Measurements from ENCODE around the gene CDK12. TPM values are rescaled to one million over a fixed set of nuclear protein-coding genes. Genes with fewer than 3 reads are reported as not detected.

The CDK12 gene
- total and polyA plus RNA-seq, 9 of the 15 experiments (the other 6 are each of a cell fraction or from before 2014, with no cell fraction given), result 3.4 to 65.6 (median 36.8) TPM

DNA sequence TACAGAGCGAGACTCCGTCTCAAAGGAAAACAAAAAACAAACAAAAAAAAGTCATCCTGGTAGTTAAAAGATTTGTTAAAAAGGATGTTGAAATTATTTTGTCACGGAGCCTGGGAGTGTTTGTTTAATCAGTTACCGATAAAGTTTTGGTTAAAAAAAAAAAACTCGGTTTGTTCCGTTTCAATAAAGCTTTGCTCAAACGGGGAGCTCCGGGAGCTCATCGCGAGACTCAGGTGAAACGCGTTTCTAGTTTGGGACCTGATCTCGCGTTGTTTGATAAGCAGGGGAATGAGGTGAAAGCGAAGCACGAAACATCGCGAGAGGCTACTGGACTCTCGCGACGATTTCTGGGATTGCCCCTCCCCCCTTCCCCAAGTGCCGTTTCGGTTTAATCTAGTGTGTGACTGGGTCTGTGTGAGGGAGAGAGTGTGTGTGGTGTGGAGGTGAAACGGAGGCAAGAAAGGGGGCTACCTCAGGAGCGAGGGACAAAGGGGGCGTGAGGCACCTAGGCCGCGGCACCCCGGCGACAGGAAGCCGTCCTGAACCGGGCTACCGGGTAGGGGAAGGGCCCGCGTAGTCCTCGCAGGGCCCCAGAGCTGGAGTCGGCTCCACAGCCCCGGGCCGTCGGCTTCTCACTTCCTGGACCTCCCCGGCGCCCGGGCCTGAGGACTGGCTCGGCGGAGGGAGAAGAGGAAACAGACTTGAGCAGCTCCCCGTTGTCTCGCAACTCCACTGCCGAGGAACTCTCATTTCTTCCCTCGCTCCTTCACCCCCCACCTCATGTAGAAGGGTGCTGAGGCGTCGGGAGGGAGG is at the start of gene CDK12 (continued):
- TF ChIP-seq MGA (IDR thresholded peaks at IDR 0.05) (peak; percentile 16; the same call in 1 of the 2 replicates), ZNF274 (IDR thresholded peaks at IDR 0.05; ENCODE audit: borderline replicate concordance, low read depth, low read length) (no peak), LCOR (CRISPR knock-in tag; IDR thresholded peaks at IDR 0.05) (peak; percentile 71), CHD2 (IDR thresholded peaks at IDR 0.05; ENCODE audit: low read depth, low read length) (peak; percentile 98), ZNF184 (CRISPR knock-in tag; IDR thresholded peaks at IDR 0.05) (no peak), SMARCC2 (IDR thresholded peaks at IDR 0.05; ENCODE audit: low read depth) (no peak; the same call in 1 of the 2 replicates), MTA3 (IDR thresholded peaks at IDR 0.05; ENCODE audit: borderline replicate concordance) (peak; percentile 41; the same call in 1 of the 2 replicates), NFIC (IDR thresholded peaks at IDR 0.05) (peak; percentile 75), NKRF (IDR thresholded peaks at IDR 0.05; ENCODE audit: borderline replicate concordance) (peak; percentile 84), CBX2 (IDR thresholded peaks at IDR 0.05; ENCODE audit: insufficient read depth, low read length, poor library complexity, severe bottlenecking) (no peak), C11orf30 (IDR thresholded peaks at IDR 0.05; ENCODE audit: low read depth) (peak; percentile 58), FOSL1 (tag; conservative IDR thresholded peaks at IDR 0.05) (peak; percentile 53; the same call in 1 of the 2 replicates), TARDBP (IDR thresholded peaks at IDR 0.05) (peak; percentile 73; the same call in 1 of the 2 replicates)
- TF ChIP-seq, protein P1, sequence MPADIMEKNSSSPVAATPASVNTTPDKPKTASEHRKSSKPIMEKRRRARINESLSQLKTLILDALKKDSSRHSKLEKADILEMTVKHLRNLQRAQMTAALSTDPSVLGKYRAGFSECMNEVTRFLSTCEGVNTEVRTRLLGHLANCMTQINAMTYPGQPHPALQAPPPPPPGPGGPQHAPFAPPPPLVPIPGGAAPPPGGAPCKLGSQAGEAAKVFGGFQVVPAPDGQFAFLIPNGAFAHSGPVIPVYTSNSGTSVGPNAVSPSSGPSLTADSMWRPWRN (IDR thresholded peaks at IDR 0.05; ENCODE audit: low read depth), result no peak

Data from K562 (cell line).